Renal pelvis (tissue), 4 donors: Measurements from ENCODE around the gene PLCXD1. TPM values are rescaled to one million over a fixed set of nuclear protein-coding genes. Genes with fewer than 3 reads are reported as not detected.
"Not testable (repeated sequence)": the region's sequence is repeated elsewhere in the genome, so short reads cannot be mapped to it uniquely, and the experiment has no call there.

Source experiments
- DNase-seq: peaks from one replicate; pipeline ENCODE4 v3.0.0-alpha.2; 2013
- polyA plus RNA-seq, 3 donors: library from polyadenylated mRNA; unstranded; fragments of 120-200 nt; gene quantifications; one replicate each; pipeline ENCODE4 v1.2.1, GENCODE V29; 2013; ENCODE audit not compliant: insufficient read length in 3 of 3

The PLCXD1 gene
- polyA plus RNA-seq, 3 donors, result 24.3 to 41.2 (median 34.4) TPM

GRCh38 chrX:314781-315595 lies 33.8 kb downstream of the PLCXD1 start:
- no peak for DNase-seq

GRCh38 chrX:316351-317325 lies 35.5 kb downstream of the PLCXD1 start:
- no peak for DNase-seq

DNA sequence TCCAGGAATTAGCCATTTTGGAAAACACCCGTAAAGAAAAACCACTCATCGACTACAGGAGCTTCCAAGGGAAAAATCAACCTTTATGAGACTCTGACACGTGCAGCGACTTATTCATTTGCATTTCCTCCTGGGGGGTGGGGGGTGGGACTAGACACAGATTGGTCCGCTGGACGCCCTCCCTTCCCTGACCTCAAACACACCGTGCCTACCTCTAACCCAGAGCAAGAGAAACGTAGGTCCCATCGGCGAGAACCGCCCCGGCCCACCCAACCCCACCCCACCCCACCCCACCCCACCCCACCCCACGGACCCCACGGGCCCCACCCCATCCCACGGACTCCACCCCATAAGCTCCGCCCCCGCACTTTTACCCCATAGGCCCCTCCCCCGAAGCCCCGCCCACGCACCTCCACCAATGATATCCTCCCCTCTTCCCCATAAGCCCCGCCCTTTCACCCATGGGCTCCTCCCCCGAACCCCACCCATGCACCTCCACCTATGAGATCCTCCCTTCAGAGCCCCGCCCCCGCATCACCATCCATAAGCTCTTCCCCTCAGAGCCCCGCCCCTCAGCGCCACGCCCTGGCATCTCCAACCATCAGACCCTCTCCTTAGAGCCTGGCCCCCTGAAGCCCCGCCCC lies 36.4 kb downstream of the PLCXD1 start:
- DNase-seq, result no peak

DNA sequence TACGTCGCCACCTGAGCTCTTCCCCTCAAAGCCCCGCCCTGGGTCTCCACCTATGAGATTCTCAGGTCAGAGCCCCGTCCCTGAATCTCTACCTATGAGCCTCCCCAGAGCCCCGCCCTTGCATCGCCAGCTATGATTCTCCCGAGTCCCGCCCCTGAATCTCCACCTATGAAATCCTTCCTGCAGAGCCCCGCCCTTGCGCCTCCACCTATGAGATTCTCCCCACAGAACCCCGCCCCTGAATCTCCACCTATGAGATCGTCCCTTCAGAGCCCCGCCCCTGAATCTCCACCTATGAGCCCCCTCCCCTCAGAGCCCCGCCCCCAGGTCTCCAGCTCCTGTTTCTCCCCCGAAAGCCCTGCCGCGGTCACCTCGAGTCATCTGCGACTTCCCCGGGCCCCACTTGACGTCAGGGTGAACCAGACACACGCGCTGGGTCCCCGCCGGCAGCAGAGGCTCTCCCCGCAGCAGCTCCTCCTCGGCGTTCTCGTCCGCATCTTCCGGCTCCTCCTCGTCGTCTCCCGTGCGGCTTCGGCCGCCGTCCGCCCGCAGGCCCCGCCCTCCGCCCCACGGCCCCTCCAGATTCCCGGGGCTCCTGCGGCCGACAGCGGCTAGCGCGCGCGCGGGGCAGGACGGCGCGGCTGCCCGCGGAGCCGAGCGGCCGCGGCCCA lies 37.0 kb downstream of the PLCXD1 start:
- DNase-seq, result peak; percentile 98

- peak; percentile 99 for DNase-seq
These were observed 37.8 kb downstream of the PLCXD1 start, which contains the start of gene GTPBP6 for GRCh38 chrX:318739-319578. Gene GTPBP6 (minus strand): TSS chrX:318796. CDS start chrX:318787, 9 bp downstream.

DNA sequence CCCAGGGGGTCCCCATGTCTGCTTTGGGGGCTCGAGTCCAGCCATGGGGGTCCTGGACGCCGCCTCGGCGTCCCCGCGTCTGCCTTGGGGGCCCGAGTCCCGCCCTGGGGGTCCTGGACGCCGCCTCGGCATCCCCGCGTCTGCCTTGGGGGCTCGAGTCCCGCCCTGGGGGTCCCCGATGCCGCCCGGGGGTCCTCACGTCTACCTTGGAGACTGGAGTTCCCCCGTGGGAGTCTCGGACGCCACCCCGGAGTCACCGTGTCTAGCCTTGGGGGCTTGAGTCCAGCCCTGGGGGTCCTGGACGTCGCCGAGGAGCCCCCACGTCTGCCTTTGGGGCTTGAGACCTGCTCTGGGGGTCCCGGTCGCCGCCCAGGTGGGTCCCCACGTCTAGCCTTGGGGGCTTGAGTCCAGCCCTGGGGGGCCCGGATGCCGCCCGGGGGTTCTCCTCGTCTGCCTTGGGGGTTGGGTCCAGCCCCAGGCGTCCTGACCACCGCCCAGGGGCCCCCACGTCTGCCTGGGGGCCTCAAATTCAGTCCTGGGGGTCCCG lies 38.5 kb downstream of the PLCXD1 start:
- DNase-seq, result no peak

GRCh38 chrX:320126-320783 lies 39.1 kb downstream of the PLCXD1 start:
- no peak for DNase-seq

GRCh38 chrX:323721-324628 lies 42.8 kb downstream of the PLCXD1 start:
- peak; percentile 40 for DNase-seq

GRCh38 chrX:324664-325063 lies 43.5 kb downstream of the PLCXD1 start:
- DNase-seq, result not testable (repeated sequence)

- DNase-seq, result no peak
These were observed 46.5 kb downstream of the PLCXD1 start for GRCh38 chrX:327660-328126.

- no peak for DNase-seq
These were observed 48.2 kb downstream of the PLCXD1 start for GRCh38 chrX:329291-329910.

GRCh38 chrX:330141-330725 lies 49.1 kb downstream of the PLCXD1 start:
- not testable (repeated sequence) for DNase-seq

DNA sequence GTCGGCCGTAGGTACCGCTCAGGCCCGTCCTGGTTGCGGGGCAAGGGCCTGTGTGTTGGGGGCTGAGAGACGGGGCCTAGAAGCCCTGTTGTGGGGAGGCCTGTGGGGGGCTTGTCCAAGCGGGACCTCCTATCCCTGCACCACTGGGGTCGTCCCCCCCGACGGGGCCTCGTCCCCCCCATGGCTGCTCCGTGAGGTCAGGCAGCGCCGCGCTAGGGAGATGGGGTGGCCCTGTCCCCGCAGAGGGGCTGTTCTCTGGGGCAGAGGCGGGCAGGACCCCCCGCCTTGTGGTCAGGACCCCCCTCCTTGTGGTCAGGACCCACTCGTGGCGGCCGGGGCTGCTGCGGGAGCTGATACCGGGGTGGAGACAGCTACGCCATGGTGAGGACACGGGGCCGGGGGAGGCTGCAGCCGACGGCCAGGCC lies 49.6 kb downstream of the PLCXD1 start:
- no peak for DNase-seq

DNA sequence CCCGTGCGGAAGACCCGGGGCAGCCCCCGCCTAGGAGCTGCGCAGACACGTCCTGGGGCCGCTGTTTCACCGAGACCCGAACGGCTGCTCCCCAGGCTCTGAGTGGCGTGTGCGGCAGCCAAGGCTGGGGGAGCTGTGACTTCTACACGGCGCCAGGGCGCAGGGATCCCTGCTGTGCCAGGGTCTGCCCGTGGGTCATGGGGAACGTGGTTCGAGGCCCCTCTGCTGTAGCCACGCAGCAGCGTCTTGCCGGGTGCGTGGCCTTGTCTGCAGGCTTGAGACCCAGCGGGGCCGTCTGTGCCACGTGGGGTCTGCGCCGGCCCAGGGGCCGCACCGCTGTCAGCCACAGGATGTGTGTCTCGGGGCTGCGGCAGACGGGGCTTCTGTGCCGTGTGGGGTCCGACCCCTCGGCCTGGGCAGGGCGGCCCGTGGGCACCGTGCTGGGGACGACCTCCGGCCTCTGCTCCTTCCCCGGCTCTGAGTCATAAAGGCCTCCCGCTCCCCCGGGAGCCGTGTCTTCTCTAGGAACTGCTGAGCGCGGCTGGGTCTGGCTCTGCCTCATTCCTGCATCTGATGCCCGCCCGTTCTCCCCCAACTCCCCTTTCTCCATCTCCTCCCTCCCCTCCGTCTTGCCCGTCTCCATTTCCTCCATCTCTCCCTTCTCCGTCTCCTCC lies 50.1 kb downstream of the PLCXD1 start:
- no peak for DNase-seq

GRCh38 chrX:331825-332495 lies 50.8 kb downstream of the PLCXD1 start:
- DNase-seq, result no peak

DNA sequence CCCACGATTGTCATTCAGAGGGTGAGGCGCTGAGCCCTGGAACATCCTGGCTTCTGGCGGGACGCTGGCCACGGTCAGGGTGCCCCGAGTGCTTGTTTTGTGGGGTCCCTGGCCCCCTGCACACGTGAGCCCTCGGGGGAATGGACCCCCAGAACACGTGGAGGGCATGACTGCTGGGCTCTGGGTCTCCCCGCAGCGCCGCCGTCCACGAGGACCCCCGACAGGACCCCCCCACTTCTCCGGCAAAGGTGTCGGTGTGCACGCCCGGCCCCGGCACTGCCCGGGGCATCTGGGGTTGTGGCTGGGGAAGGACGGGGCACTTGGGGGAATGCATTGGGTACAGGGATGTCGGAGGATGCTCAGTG lies 51.3 kb downstream of the PLCXD1 start:
- DNase-seq, result no peak
